PFSK-1 (cell line): ENCODE data around the gene TMEM244. TPM values are rescaled to one million over a fixed set of nuclear protein-coding genes. Genes with fewer than 3 reads are reported as not detected.
A peak's percentile ranks its signal among the peaks of the same experiment; 100 is the strongest.

ENCODE experiments used
- FOXP2 ChIP-seq: optimal IDR thresholded peaks from 2 replicates; pipeline ENCODE3; 2011; ENCODE audit warnings: borderline replicate concordance, control low read depth, inconsistent platforms; ENCODE audit not compliant: insufficient read depth; ENCODE audit errors: extremely low read length, extremely low read depth
- POLR2AphosphoS5 ChIP-seq: IDR thresholded peaks from 2 replicates; pipeline ENCODE4 v1.6.1; 2012; ENCODE audit warnings: low read depth, mild to moderate bottlenecking, control low read depth, low read length, moderate library complexity
- REST ChIP-seq, 2 experiments: IDR thresholded peaks; 2 replicates each; pipeline versions ENCODE4 v1.6.1 to v1.8.0; 2011 to 2012; ENCODE audit warnings: low read depth in 2 of 2, low read length in 2 of 2, control low read depth in 1 of 2, inconsistent platforms in 1 of 2, mild to moderate bottlenecking in 1 of 2, moderate library complexity in 1 of 2; ENCODE audit not compliant: insufficient read depth in 1 of 2
- SIN3A ChIP-seq: IDR thresholded peaks from 2 replicates; pipeline ENCODE4 v1.6.1; 2012; ENCODE audit warnings: mild to moderate bottlenecking, low read length, moderate library complexity, borderline replicate concordance; ENCODE audit not compliant: insufficient read depth
- TAF1 ChIP-seq: IDR thresholded peaks from 2 replicates; pipeline ENCODE4 v1.6.1; 2012; ENCODE audit warnings: low read length, control low read depth, borderline replicate concordance; ENCODE audit not compliant: insufficient read depth
- polyA plus RNA-seq: library from polyadenylated mRNA; unstranded; fragments of >200 nt; gene quantifications from one replicate; pipeline ENCODE4 v1.2.1, GENCODE V29; 2012; ENCODE audit warnings: low read depth, missing spikeins; ENCODE audit not compliant: insufficient read length

The TMEM244 gene
- polyA plus RNA-seq = not detected

- TF ChIP-seq FOXP2 = no peak
- TF ChIP-seq SIN3A = 0 out of 2 replicates have a peak, but pooled peaks have one; percentile 51
- TF ChIP-seq TAF1 = peak; percentile 17; the same call in 1 of the 2 replicates
Observed at GRCh38 chr6:129860908-129861665, at the start of gene TMEM244. TMEM244 (minus strand) TSS chr6:129861315; CDS start chr6:129861188, 127 bp downstream.

GRCh38 chr6:129908858-129909257, 47.7 kb upstream of the TMEM244 start:
- no peak for TF ChIP-seq TAF1
- TF ChIP-seq REST (IDR thresholded peaks at IDR 0.05; ENCODE audit: insufficient read depth in 1 of 2, low read depth in 2 of 2, low read length in 2 of 2) = no peak
- TF ChIP-seq POLR2AphosphoS5 = no peak
- no peak for TF ChIP-seq SIN3A

- TF ChIP-seq POLR2AphosphoS5 = no peak
- no peak for TF ChIP-seq FOXP2
- no peak for TF ChIP-seq TAF1
- TF ChIP-seq SIN3A = no peak
Observed at GRCh38 chr6:129908356-129908755, 47.2 kb upstream of the TMEM244 start.

- TF ChIP-seq TAF1 (no peak), REST (IDR thresholded peaks at IDR 0.05; ENCODE audit: insufficient read depth in 1 of 2, low read depth in 2 of 2, low read length in 2 of 2) (no peak), SIN3A (no peak), FOXP2 (no peak), POLR2AphosphoS5 (no peak)
Observed at GRCh38 chr6:129906515-129907077, 45.5 kb upstream of the TMEM244 start.

GRCh38 chr6:129903082-129903481, 42.0 kb upstream of the TMEM244 start:
- TF ChIP-seq REST (IDR thresholded peaks at IDR 0.05; ENCODE audit: insufficient read depth in 1 of 2, low read depth in 2 of 2, low read length in 2 of 2) (no peak), FOXP2 (no peak), TAF1 (no peak), POLR2AphosphoS5 (no peak), SIN3A (no peak)

- TF ChIP-seq SIN3A (no peak), POLR2AphosphoS5 (no peak), TAF1 (no peak), FOXP2 (no peak), REST (IDR thresholded peaks at IDR 0.05; ENCODE audit: insufficient read depth in 1 of 2, low read depth in 2 of 2, low read length in 2 of 2) (no peak)
Observed at GRCh38 chr6:129902681-129903080, 41.6 kb upstream of the TMEM244 start.
